Left lung (tissue), 10 donors: ENCODE results near the gene SLC38A2. TPM values are rescaled to one million over a fixed set of nuclear protein-coding genes. Genes with fewer than 3 reads are reported as not detected.

Experiments
- ATAC-seq: fragments of 200-7000 bp; cut with Tn5 transposase; one replicate; pipeline ENCODE4 v1.9.1; 2020; ENCODE audit warnings: moderate library complexity
- DNase-seq, 4 donors: peaks; one replicate each; pipeline ENCODE4 v3.0.0-alpha.2; 2013 to 2020
- H3K27ac ChIP-seq, 2 donors: fragments of 200-600 bp; sonication (generic) in 1 of 2; one replicate each; pipeline versions ENCODE4 v1.5.0 to v1.8.0; 2020 to 2021
- H3K27me3 ChIP-seq, 2 donors: fragments of 200-600 bp; sonication (generic) in 1 of 2; one replicate each; pipeline versions ENCODE4 v1.5.0 to v1.8.0; 2020 to 2021
- H3K36me3 ChIP-seq, 2 donors: fragments of 200-600 bp; sonication (generic) in 1 of 2; one replicate each; pipeline versions ENCODE4 v1.5.0 to v1.8.0; 2020 to 2021
- H3K4me1 ChIP-seq, 2 donors: fragments of 200-600 bp; one replicate each; pipeline ENCODE4 v1.8.0; 2021
- H3K4me3 ChIP-seq, 2 donors: fragments of 200-600 bp; sonication (generic) in 1 of 2; one replicate each; pipeline versions ENCODE4 v1.5.0 to v1.8.0; 2020 to 2021; ENCODE audit warnings: mild to moderate bottlenecking in 1 of 2
- H3K9me3 ChIP-seq, 2 donors: fragments of 200-600 bp; sonication (generic) in 1 of 2; one replicate each; pipeline versions ENCODE4 v1.5.0 to v1.8.0; 2020 to 2021
- intact Hi-C, 2 donors: fragments of 100-400 bp; cut with DNase I; formaldehyde crosslinking; loops; one replicate each; pipeline versions ENCODE4 v1.11.2 to v1.14.2; 2022
- polyA plus RNA-seq, 6 donors: library from polyadenylated mRNA; unstranded; fragments of 120-200 nt; gene quantifications; one replicate each; pipeline ENCODE4 v1.2.1, GENCODE V29; 2013; ENCODE audit not compliant: insufficient read length in 6 of 6
- total RNA-seq, 2 donors: library from RNA; stranded (reverse); fragmentation: NEBNext Ultra II Directional; extraction: Animal tissue kit (Norgen Biotek cat#: 25700); gene quantifications; one replicate each; pipeline ENCODE4 v1.2.1, GENCODE V29; 2021
- TF ChIP-seq, protein P1 (sequence below), 2 donors: fragments of 200-600 bp; sonication (generic) in 1 of 2; IDR thresholded peaks; one replicate each; pipeline versions ENCODE4 v1.5.0 to v1.8.0; 2021; ENCODE audit warnings: antibody characterized with exemption in 2 of 2
- donor health status: DM: no; HTN: yes; CAD: no.
- donor health status: DM: no; HTN: no; CAD: no.

Gene SLC38A2
- total and polyA plus RNA-seq, 8 donors = 154 to 270 (median 183) TPM

GRCh38 chr12:46408441-46408840, 35.9 kb upstream of the SLC38A2 start:
- H3K27ac ChIP-seq = no peak overlapping the region
- no peak overlapping the region for H3K4me3 ChIP-seq
- ATAC-seq (no peak), DNase-seq (no peak)
- H3K36me3 ChIP-seq = no peaks in the 10 kb centered on the region
- H3K4me1 ChIP-seq = peaks cover 0 to 2% of the 10 kb centered on the region in 2 donors
- intact Hi-C loops = no loop called here
- no peaks in the 10 kb centered on the region for H3K9me3 ChIP-seq
- TF ChIP-seq, protein P1, sequence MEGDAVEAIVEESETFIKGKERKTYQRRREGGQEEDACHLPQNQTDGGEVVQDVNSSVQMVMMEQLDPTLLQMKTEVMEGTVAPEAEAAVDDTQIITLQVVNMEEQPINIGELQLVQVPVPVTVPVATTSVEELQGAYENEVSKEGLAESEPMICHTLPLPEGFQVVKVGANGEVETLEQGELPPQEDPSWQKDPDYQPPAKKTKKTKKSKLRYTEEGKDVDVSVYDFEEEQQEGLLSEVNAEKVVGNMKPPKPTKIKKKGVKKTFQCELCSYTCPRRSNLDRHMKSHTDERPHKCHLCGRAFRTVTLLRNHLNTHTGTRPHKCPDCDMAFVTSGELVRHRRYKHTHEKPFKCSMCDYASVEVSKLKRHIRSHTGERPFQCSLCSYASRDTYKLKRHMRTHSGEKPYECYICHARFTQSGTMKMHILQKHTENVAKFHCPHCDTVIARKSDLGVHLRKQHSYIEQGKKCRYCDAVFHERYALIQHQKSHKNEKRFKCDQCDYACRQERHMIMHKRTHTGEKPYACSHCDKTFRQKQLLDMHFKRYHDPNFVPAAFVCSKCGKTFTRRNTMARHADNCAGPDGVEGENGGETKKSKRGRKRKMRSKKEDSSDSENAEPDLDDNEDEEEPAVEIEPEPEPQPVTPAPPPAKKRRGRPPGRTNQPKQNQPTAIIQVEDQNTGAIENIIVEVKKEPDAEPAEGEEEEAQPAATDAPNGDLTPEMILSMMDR (IDR thresholded peaks at IDR 0.05) = no peak
- H3K27me3 ChIP-seq = no peaks in the 10 kb centered on the region

DNA sequence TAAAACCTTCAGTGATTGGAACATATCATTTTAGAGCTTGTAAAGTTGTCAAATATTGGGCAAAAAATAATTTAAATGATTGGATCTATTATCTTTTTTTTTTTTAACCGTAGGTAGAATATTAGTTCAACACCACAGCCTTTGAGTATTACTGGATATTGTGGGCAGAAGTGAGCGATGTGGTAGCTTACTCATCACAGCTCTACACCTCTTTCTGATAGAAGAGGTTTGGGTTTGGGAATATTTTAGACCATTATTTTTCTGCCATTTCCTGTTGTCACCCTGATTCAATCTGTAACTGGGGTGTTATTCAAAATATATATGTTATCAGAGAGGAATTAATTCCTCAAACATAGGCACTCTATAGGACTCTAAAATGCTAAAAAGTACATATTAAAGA, 34.8 kb upstream of the SLC38A2 start:
- DNase-seq (no peak), ATAC-seq (no peak)
- H3K36me3 ChIP-seq = no peaks in the 10 kb centered on the region
- intact Hi-C loops = no loop called here
- no peak overlapping the region for H3K4me3 ChIP-seq
- TF ChIP-seq, protein P1 (IDR thresholded peaks at IDR 0.05) = no peak
- H3K4me1 ChIP-seq = peaks cover 0 to 10% of the 10 kb centered on the region in 2 donors
- no peaks in the 10 kb centered on the region for H3K27me3 ChIP-seq
- H3K9me3 ChIP-seq = no peaks in the 10 kb centered on the region
- H3K27ac ChIP-seq = no peak overlapping the region

DNA sequence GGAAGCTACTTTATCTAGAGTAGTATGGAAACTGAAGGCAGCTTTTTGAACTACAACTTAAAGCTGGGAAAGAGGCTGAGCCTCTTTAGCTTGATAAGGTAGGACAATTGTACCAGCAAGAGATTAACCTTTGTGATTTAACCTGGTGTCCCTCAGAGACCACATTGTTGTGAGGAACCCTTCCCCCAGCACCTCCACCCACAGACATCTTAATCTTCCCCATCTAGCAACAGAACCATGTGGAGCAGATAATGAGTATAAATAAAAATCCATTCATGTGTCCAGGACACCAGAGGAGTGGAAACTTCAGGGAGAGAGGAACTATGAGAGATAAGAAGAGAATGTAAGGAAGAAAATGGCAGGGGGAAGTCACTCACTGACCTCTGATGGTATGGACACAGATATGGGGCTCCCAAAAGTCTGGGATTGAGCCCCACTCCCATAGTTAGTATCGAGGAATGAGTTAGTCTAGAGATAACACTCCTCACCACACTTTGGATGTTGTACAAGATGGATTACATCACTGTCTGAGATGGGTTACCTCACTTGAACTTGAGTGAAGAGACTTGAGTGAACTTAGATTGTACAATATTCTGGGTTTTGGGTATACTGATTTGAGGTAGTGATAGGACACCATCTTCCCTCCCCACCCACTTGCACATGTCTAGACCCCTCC, 33.9 kb upstream of the SLC38A2 start:
- DNase-seq = no peak
- H3K4me3 ChIP-seq = no peak overlapping the region
- peaks cover 0 to 14% of the 10 kb centered on the region in 2 donors for H3K4me1 ChIP-seq
- H3K36me3 ChIP-seq = no peaks in the 10 kb centered on the region
- intact Hi-C loops = no loop called here
- no peaks in the 10 kb centered on the region for H3K9me3 ChIP-seq
- TF ChIP-seq, protein P1 (IDR thresholded peaks at IDR 0.05) = no peak
- H3K27ac ChIP-seq = no peak overlapping the region
- no peak for ATAC-seq
- no peaks in the 10 kb centered on the region for H3K27me3 ChIP-seq

DNA sequence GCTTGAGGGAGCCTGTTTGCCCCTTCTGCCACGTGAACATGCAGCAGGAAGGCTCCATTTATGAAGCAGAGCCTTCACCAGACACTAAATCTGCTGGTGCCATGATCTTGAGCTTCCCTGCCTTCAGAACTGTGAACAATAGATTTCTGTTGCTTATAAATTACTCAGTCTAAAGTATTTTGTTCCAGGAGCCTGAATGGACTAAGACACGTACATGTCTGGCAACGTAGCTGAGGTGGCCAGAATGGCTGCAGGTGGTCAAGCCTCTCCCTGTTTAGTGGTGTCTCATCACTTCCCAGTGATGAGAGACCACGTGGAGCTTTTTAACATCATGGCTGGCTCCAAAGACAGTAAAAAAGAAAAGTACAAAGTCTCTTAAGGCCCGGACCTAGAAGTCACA, 32.2 kb upstream of the SLC38A2 start:
- TF ChIP-seq, protein P1 (IDR thresholded peaks at IDR 0.05) = no peak
- H3K27me3 ChIP-seq = no peaks in the 10 kb centered on the region
- intact Hi-C loops = no loop called here
- H3K4me1 ChIP-seq = peaks cover 0 to 14% of the 10 kb centered on the region in 2 donors
- H3K4me3 ChIP-seq = no peak overlapping the region
- no peaks in the 10 kb centered on the region for H3K36me3 ChIP-seq
- H3K27ac ChIP-seq = peak overlapping the region; percentile 7 to 61
- DNase-seq (no peak), ATAC-seq (no peak)
- no peaks in the 10 kb centered on the region for H3K9me3 ChIP-seq

DNA sequence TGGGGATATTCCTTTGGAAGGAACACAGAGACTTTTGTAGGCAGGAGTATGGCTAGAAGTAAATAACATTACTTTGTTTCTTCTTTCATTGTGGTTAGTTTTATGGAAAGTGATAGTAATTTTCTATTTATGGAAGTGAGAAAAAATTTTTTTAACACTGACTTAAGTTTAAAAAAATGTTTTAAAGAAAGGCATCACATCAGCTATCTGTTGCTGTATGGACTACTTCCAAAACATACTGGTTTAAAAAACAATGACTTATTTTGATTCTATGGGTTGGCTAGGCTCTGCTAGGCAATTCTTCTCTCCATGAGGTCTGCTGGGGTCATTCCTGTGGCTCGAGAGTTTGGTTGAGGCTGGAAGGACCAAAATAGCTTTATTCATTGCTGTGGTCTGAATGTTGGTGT, 31.7 kb upstream of the SLC38A2 start:
- ATAC-seq = peak; percentile 16
- Histone ChIP-seq H3K9me3 (no peaks in the 10 kb centered on the region), H3K4me3 (no peak overlapping the region), H3K27ac (peak overlapping the region; percentile 7 to 61), H3K36me3 (no peaks in the 10 kb centered on the region), H3K27me3 (no peaks in the 10 kb centered on the region), H3K4me1 (peaks cover 0 to 14% of the 10 kb centered on the region in 2 donors)
- intact Hi-C loops = no loop called here
- TF ChIP-seq, protein P1 (IDR thresholded peaks at IDR 0.05) = no peak
- DNase-seq = no peak
